DMS153 treated with DMSO at 0.1 percent for 48 hours (cell line): ENCODE measurements around the gene TNRC18.
A peak's percentile ranks its signal among the peaks of the same experiment; 100 is the strongest.

Source experiments
- DNase-seq: peaks from one replicate; lab custom pipeline; 2025; ENCODE audit not compliant: unreplicated experiment; lab: John Stamatoyannopoulos, UW

Gene TNRC18

GRCh38 chr7:5428478-5429252 is 5.0 kb upstream of the TNRC18 start:
- DNase-seq: peak; percentile 84

DNA sequence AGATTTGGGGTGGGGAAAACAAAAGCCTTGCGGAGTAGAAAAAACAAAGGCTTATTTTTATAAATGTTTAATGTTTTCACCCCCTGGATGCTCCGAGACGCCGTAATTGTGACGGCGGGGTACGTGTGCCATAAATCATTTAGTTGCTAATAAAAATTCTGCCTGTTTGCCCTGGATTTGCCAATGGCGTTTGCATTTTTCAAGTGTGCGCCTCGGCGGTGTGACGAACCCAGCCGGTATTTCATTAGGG is 2.5 kb upstream of the TNRC18 start:
- peak; percentile 66 for DNase-seq

GRCh38 chr7:5425507-5426225 is 2.0 kb upstream of the TNRC18 start:
- peak; percentile 85 for DNase-seq

DNA sequence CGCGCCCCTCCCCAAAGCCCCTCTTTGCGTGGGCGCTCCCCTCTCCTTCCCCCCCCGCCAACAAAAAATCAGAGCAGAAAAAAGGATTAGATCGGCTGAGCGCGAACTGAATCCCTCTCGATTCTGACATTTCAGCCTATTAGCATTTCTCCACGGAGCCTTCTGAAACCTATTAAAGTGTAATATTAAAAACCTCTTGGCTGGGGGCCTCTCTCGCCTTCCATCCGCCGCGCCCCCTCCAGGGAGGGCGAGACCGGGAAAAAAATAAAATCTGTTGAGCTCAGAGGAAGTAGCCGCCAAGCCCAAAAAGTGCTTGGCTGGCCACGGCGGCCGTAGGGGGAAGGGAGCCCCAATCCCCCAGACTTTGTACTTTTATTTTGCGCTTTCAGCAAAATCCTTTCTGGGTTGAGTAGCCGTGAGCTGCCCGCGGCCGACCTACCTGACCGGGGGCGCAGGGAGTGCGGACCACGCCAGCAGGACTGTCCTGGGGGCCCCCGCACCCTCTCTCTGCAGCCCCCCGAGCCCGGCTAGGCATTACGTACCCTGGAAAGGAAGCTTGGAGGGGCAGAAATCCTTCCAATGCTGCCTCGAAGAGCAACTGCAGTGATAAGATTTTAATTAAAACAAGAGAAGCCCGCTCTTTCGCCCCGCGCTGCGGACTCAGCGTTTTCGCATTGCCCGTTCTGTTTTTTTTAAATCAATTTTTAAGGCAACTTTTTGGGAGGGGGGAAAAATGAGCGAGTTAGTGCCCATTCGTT is 1.3 kb upstream of the TNRC18 start:
- peak; percentile 58 for DNase-seq

DNA sequence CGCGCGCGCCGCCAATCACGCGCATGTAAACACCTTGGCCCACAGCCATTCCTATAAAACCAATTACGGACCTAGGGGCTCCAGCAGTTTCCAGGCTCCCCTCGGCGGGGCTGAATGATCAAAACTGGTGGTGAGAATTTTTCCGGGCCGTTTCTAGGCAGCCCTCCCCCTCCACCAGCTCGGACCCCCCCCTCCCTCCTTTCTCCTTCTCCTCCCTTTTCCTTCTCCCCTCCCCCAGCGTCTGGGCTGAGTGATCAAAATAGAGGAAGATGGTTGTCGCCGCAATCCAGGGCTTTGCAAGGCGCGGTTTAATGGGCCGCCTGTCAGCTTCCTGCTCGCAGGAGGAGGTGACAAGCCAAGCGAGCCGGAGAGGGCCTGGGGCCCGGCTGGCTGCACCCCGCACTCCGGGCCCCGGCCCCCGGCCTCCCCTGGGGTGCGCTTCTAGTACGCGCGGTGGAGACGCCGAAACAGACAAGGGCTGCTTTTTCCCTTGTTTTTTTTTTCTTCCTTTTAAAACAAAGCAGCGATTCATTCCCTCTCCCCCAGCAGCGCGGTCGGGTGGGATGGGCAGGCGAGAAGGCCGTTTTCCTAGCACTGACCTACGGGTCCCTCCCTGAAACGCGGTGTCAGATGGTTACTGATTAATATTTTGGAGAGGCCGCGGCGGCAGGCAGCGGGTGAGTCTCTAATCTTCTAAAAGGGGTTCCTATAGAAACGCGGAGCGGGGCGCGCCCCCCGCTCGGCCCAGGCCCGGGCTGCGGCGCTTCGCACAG is 528 bp upstream of the TNRC18 start:
- peak; percentile 99 for DNase-seq

DNA sequence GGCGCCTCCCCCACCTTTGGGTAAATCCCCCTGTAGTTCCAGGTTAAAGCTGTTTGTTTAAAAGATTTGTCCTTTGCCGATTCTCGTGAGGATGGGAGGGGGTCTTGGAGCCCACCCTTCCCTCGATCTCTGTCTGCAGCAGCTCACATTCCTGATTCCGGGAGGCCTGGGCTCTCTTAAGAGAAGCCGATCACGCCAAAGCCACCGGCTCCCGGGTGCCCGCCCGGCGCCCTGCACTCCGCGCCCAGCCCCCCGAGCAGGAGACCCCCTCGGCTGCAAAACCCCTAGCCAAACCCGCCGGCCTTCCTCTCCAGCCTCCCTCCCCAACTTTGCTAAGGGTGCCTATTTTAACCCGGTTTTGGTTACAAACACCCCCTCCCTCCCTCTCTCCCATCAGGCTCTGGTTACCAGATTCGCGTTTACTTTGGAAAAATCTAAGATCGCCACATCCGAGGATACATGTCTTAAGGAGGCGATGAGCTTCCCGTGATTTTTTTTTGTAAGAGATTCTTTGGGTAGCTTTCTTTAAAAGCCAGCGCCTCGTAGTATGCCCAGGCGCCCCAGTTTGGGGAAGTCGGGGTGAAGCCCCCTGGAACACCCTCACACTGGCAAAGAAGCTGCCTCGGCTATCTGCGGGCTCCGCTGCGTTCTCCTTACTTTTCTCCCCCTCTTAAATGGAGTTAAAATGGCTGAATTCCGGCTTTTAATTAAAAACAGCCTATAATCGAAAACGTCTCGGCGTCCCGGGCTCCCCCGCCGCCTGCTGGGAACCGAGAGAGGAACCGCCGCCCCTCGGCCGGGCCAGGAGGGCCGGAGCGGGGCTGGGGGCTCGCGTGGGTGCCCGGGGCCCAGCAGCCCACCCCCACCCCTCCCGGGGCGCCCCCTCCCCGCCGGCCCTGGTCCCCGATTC is 983 bp downstream of the TNRC18 start:
- no peak for DNase-seq

DNA sequence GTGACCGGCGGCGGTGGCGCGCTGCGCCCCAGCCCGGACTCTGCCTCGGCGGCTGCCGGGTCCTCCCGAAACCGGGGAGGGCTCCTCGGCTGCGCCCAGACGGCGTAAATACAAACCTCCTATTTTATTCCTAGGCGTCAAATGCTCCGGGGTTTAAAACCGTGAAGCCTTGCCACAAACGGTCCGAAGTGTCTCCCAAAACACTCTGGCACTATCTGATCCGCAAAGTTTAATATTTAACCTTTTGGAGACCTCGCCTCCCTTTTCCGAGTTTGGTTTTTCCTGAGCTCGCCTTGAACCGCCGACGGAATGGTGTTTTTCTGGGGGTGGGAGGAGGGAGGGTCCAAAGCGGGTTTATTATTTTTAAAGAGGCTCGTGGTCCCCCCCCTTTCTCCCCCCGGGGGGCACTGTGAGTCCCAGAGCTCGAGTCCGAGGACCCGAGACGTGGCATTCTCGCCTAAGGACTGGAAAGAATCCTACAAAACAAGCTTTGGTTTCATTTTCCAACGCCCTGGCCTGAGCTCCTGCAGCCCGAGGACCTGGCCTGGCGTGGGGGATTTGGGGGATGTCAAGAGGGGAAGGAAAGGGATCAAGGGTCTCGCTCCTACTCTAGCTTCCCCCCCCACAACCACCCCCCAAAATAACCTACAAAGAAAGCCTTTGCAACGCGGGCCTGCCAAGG is 1.8 kb downstream of the TNRC18 start:
- DNase-seq: peak; percentile 29

DNA sequence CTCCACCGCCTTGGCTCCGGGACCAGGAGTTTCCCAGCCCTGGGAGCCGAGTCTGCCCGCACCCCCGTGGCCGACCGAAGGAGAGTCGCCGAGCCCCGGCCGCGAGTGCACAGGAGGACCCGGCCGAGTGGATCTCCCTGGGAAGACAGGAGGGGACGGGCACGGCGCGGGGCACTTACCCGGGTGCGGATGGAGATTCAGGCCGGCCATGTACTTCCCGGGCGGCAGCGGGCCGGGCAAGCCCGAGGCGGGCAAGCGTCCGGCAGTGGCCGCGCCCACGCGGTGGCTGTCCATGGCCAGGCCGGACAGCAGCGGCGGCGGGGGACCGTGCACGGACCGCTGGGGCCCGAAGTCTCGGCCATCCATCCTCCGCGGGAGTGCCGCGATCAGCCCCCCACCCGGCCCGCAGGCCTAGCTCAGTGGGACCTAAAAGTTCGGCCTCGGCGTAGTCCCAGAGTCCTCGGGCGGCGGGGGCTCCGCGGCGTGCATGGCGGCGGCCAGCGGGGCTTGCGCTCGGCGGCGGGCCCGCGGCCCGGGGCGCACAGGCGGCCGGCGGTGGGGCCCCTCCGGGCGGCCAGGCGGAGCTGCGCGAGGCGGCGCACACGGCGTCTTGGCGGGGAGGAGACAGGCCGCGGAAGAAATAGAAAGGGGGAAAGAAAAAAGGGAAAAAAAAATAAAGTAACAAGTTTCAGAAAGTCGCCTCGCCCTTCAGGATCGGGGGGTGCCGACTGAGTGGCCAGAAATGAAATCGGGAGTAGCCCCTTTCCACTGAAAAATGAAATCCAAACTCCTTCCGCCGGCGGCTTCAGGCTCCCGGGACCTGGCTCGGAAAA is 2.5 kb downstream of the TNRC18 start:
- no peak for DNase-seq

- DNase-seq: no peak
Measured at GRCh38 chr7:5420067-5420880, 3.4 kb downstream of the TNRC18 start.

DNA sequence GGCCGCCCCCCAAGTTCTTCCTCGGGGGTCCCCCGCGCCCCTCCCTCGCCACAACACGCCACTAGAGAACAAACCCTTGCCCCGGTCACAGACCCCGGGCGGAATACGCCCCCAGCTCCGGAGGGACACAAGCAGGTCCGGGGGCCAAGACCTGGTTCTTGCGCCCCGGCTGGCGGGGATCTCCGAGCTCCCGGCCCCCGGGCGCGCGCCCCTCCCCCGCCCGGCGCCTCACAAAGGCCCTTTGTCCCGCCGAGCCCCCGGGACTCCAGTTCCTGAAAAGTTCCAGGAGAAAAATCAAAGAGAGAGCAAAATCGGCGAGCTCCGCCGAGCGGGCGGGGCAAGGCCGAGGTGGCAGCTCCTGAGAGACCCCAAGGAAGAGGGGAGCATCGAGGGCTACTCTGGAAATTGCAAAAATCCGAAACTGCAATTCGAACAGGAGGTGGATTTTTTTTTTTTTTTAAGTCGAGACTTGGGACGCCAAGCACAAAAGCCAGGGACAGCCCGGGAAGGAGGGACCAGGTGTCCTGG is 4.0 kb downstream of the TNRC18 start:
- no peak for DNase-seq

- no peak for DNase-seq
Measured at GRCh38 chr7:5418285-5418582, 5.4 kb downstream of the TNRC18 start.

DNA sequence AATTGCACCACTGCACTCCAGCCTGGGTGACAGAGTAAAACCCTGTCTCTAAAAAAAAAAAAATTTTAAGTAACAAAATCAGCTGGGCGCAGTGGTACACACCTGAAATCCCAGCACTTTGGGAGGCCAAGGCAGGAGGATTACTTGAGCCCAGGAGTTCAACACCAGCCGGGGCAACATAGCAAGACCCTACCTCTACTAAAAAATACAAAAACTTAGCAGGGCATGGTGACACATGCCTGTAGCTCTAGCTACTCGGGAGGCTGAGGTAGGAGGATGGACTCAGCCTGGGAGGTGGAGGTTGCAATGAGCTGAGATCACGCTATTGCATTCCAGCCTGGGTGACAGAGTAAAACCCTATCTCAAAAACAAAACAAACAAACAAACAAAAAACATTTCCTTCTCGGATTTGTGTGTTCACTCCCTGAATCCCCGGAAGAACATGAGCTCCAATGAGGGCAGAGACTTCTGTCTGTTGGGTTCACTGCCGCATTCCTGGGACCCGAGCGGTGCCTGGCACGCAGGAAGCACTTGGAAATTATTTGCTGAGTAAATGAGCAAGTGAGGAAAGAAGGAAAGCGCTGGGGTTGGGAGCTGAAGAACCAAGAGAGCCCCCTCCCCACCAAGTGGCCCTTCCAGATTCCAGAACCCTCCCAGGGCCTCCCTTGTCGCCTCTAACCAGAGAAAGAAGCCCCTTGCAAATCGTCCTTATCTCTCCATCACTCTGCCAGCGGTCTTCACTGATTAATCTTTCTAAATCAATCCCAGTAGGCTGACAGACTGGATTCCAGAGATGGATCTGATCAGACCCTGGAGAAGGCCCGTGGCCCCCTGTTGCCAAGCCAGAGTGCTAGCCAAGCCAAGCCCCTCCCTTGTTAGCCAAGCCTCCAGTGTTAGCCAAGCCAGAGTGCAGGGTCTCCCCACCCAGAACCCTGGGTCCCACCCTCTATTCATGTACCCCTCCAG is 6.2 kb downstream of the TNRC18 start:
- no peak for DNase-seq

- DNase-seq: no peak
Measured at GRCh38 chr7:5414916-5415315, 8.7 kb downstream of the TNRC18 start.

DNA sequence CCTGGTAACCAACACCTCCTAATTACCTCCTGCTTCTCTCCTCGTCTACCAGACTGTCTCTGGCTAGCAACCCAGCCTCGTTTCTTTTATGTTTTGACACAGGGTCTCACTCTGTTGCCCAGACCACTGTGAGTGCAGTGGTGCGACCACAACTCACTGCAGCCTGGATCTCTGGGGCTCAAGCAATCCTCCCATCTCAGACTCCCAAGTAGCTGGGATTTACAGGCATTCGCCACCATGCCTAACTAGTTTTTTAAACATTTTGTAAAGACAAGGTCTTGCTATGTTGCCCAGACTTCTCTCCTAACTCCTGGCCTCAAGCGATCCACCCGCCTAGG is 10.2 kb downstream of the TNRC18 start:
- DNase-seq: no peak

DNA sequence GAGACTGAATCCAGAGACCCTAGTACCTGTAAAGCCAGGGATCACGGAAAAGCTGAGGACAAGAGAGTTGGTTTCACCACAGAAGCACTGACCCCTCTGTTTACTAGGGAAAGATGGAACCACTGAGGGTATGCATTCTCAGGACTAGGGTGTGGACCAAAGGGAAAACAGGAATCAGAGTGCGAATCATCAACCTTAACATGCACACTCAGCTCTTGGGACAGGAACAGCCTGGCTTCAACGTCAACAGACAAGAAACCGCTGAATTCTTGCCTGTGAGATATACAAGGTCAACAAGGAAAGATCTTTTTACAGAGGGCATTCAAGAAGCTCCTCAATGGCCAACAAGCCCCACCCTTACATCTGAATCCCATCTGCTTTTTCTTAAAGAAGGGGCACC is 14.9 kb downstream of the TNRC18 start:
- no peak for DNase-seq

DNA sequence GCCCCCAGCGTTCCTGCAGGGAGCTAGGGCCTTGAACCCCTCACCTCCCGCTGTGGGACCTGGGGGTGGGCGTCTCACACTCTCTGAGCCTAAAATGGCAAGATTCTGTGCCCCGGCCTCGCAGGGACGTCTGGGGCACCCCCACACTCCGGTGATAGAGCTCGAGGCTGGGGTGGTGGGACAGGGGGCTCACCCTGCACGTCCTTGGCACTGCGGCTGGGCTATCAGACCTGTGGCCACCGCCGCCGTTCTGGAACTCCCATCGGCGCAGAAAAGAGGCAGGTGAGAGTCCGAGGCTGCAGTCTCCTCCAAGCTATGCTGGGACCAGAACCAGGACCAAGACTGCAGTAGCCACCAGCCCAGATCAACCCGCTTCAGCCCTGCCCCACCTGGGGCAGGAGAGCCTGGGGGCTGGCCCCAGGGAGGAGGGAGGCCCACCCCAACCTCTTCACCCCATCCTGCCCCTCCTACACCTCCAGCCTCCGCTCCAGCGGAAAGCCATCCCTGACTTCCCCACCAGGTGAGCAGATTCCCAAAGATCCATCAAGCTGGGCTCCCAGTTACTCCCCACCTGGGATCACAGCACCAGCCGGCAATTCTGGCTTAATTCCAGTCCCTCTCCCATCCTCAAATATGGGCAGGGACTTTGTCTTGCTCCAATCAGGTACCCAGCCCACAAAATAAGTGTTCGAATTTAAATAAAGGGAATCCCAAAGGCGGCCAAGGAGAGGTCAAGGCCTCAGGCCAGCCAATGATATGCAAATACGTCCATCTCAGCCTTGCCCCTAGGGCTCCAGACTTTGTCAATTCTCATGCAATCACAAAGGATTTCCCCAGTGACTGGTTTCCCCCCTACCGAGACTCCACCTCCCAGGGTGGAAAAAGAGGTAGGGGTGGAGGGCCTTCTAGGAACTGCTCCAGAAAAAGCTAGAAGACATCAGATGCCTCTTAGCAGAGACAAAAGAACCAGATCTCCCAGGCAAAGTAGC is 16.4 kb downstream of the TNRC18 start:
- no peak for DNase-seq
